Jurkat, Clone E6-1 (cell line): ENCODE data around the gene MTARC2.

Experiments used
- DNase-seq: peaks from one replicate; pipeline ENCODE4 v3.0.0-alpha.2; 2011; ENCODE audit warnings: low read depth, low spot score
- H3K4me3 ChIP-seq: 2 replicates; pipeline ENCODE4 v1.5.1; 2011; ENCODE audit warnings: mild to moderate bottlenecking, low read length, control low read depth, moderate library complexity

Gene MTARC2

DNA sequence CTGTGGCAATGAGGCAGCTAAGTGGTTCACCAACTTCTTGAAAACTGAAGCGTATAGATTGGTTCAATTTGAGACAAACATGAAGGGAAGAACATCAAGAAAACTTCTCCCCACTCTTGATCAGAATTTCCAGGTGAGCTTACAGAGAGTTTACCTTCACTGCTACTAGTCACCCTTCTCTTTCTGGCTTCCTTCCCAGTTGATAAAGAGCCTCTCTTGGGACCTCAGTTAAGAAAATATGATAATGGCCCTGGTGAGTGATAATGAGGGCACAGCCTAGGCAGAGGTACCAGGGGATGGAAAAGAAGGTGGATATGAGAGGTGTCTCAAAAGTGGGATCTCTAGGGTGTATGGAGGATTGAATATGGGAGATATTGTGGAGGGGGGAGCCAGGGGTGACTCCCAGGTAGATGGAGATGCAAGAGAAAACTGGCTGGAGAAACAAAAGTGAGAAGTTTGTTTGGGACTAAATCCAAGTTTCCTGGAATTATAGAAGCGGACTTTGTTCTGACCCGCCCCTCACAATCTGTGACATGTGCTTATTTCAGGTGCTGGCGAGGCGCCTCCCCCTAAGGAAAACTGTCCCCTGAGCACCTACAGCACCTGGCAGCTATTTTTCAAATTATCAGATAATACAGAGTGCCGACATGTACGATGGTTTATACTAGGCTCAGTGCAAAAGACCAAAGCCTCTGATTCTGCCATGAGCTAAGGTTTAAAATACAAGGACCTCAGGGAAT lies 13.7 kb downstream of the MTARC2 start:
- no peak for DNase-seq

DNA sequence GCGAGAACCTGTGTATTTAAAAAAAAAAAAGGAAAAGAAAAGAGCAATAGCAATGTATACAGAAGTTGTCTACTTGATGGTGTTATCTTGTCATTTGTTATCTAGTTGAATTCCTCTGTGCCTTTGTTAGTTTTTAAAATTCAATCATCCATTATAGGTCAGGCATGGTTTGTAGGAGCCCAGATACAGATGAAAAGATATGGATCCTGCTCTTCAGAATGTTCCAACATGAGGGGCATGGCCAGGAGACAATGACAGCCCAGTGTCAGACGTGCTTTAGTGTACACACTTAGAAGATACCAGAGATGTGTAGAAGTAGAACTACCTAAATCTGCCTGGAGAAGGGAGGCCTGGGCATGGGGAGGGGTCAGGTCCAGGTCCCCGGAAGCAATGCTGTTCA lies 16.6 kb downstream of the MTARC2 start:
- no peak for DNase-seq
- H3K4me3 ChIP-seq, result no peak overlapping the region

More for the DNA sequence above, 13.7 kb downstream of the MTARC2 start:
- H3K4me3 ChIP-seq, result no peak overlapping the region

DNA sequence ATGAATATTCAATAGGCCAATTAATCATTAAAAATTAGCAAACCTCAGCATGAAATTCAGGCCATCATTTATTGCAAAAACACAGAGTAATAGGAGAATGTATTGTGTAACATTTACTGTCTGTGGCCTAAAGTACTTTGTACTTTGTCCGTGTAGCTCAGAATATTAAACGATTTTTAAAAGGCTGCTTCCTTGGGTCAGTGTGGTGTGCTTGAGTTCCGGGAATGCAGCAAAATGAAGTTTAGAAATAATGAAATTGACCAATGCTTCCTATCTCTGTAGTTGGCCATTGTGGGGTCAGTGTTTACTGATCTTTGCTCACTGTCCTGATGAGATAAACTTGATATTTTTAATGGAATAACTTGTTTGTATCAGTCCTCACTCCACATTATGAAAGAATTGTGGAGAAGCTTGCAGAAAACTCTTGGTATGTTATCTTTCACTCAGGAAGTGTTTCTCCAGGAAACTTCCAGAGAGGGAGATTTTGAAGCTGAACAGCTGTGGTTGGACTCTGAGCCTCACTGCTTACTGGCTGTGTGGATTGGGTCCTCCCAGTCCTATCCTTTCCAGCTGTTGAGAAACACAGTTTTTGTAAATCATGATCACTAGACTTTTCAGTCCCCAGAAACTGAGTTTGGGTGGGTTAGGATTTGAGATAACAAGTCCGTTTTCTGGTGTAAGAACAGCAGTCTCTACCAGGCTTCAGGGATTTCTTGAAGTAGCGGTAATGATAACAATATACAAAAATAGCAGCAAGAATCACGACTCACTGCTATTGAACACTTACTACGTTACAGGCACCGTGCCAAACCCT lies 19.4 kb downstream of the MTARC2 start:
- H3K4me3 ChIP-seq, result no peak overlapping the region
- no peak for DNase-seq

DNA sequence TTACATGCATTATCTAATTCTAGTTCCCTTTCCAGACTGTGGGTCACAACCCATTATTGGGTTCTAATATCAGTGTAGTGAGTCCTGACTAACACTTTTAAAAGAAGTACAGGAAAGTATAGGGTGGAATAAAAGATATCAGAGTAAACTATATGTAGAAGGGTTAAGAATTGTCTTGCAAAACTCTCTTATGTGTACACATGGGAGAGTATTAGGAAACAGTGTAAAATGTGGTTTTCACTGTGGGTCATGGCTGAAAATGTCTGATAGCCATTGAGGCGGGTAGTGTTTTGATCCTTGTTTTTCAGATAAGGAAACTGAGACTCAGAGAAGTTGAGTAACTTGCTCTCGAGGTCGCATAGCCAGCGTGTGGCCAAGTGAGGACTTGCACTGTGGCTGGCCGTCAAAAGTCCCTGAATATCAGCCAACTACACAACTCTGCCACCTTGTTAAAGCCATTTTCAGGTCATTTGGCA lies 20.0 kb downstream of the MTARC2 start:
- no peak for DNase-seq
- H3K4me3 ChIP-seq, result no peak overlapping the region

DNA sequence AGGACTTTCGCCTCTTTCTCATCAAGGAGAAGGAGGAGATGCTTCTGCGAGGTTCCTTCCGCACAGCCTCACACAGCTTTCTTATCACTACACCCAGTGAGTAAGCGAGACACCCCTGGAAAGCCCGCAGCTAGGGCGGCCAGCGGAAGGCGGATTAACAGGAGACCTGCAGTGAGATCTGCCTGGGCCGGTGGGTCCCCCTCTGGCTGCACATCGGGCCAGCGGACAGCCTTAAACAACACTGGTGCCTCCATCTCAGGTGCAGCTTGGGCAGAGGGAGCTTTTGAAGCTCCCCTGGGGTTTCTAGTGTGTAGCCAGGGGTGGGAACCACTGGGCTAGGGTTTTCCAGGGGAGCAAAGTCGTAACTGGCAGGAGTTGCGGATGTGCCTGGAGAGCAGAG lies 21.1 kb downstream of the MTARC2 start:
- no peak overlapping the region for H3K4me3 ChIP-seq
- no peak for DNase-seq

DNA sequence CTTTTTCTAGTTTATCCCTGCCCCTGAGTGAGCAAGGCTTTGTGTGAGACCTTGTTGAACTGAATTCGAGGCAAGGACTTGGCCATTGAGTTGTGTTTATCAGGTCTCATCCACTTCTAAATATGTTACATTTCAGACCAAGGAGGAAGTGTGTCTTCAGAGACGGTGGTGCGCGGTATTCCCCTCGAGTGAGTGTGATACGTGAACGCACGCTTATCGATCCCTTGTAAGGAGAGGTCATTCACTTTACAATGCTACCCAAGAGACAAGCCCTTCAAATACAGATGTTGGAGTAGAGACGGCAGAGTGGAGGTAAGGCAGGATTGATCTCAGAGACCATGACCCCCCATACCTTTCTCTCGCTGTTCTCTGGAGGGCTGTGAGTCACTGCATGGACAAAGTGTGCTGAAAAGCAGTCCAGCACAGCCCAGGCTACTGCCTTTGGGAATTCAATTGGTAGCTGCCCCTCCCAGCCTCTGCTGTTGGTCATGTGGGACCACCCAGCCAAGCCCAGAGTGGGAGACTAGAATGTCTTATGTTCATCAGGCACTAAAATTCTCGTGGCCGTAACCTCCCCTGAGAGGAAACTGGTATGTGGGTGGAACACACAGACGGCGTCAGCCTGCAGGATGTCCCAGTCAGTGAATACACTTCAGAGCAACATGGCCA lies 22.3 kb downstream of the MTARC2 start:
- no peak overlapping the region for H3K4me3 ChIP-seq
- DNase-seq, result no peak

DNA sequence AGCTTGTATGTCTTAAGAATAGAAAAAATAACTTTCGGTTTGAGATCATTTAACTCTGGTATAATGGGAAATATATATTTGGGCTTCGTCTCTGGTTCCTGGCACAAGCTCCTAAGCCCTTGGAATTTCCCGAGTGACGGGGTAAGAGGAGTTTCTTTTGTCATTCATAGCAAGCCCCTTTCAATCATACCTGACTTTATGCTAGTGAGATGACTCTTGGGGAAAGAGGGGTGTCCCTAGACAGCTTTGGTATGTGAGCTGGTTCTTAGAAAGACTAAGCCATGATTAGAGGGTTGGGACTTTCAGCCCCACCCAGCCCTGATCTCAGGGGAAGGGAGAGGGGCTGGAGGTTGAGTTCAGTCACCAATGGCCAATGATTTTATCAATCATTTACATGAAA lies 24.7 kb downstream of the MTARC2 start:
- no peak for DNase-seq
- H3K4me3 ChIP-seq, result no peak overlapping the region

DNA sequence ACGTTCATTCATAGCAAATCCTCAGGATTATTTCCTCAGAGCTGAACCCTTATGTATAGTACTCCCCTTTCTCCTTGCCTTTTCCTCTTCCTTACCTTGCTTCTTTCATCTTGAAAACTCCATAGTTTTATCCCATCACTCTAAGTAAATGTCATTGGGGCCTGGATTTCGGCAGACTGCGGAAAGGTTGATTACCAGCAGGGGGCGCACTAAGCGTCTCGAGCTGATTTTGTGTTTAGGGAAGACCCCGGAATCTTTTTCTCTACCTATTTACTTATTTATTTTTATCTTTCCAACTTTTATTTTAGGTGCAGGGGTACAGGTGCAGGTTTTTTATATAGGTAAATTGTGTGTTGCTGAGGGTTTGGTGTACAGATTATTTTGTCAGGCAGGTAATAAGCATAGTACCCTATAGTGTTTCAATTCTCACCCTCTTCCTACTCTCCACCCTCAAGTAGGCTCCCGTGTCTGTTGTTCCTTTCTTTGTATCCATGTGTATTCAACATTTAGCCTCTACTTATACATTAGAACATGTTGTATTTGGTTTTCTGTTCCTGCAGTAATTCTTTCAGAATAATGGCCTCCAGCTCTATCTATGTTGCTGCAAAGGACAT lies 27.2 kb downstream of the MTARC2 start:
- DNase-seq, result peak; percentile 16

DNA sequence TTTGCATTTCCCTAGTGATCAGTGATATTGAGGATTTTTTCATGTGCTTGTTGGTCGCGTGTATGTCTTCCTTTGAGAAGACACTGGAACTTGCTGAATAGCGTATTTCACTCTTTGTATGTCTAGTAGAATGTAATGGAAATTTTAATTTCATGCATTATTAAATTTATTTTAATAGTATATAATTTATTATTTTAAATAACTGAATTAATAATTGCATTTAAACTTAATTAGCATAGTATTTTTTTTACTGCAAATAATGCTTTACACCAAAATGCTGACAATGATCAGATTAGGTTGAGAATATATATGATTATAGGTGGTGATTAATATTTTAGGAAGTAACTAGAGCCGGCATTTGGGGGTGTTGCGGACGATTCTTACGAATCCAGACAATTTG lies 28.1 kb downstream of the MTARC2 start:
- no peak overlapping the region for H3K4me3 ChIP-seq
- DNase-seq, result no peak

More for the DNA sequence above, 27.2 kb downstream of the MTARC2 start:
- no peak overlapping the region for H3K4me3 ChIP-seq

DNA sequence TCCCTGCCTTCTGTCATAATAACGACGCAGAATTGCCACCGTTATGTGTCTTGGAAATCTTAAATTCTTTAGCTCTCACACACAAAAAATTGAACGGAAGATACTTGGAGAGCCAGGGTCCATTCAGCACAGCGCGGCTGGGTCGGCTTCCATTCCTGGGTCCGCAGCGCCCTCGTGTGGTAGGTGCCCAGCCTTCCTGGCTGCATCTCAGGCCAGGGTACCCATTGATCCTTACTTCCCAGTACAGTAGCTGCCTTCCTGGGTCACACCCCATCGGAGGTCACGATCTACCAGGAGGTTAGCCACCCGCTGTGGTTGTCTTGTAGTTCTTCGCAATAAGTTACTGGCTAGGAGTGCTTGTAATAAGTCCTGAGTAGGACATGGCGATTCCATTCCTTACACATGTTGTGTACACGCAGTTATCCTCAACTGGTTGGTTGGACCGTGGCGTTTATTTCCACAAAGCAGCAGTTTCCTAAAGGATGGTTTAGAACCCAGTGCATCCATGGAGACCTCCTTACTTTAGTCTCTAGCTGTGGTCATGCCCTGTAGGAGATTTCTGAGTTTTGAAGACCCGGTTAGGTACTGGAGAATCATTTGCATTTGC lies 28.7 kb downstream of the MTARC2 start:
- H3K4me3 ChIP-seq, result no peak overlapping the region
- peak; percentile 14 for DNase-seq

DNA sequence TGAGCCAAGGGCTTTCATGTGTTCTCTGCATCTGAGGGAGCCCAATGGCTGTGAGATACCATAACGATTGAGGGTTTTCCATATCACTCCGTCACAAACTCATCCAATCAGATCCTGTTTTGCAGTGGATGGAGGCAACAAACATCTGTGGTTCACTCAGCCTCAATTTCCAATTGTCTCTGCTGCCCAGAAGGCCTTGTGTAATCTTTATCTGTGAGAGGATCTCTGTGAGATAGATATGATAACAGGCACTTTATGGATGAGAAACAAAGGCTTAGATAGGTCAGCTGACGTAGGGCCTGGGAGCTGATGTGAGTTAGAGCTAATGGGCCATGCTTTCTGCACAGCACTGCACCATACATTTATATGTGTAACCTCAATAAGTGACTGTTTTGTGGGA lies 35.3 kb downstream of the MTARC2 start:
- no peak for DNase-seq
- no peak overlapping the region for H3K4me3 ChIP-seq

DNA sequence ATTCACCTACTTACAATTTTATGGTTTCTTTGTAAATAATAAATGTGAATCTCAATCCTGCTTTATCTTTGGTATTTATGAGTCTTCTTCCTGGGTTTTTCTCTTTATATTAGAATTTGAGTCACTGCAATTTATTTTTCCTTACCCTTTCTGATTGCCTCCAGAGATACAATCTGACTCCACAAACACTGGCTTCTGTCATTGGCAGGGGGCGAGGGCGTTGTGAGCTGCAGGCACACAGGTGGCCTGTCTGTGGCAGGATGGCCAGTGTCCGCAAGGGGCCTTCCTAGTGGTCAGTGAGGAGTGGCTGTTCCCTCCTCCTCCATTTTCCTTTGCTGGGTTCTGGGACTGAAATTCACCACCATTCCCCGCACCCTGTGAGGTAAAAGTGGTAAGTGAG lies 36.6 kb downstream of the MTARC2 start:
- DNase-seq, result no peak
- no peak overlapping the region for H3K4me3 ChIP-seq

DNA sequence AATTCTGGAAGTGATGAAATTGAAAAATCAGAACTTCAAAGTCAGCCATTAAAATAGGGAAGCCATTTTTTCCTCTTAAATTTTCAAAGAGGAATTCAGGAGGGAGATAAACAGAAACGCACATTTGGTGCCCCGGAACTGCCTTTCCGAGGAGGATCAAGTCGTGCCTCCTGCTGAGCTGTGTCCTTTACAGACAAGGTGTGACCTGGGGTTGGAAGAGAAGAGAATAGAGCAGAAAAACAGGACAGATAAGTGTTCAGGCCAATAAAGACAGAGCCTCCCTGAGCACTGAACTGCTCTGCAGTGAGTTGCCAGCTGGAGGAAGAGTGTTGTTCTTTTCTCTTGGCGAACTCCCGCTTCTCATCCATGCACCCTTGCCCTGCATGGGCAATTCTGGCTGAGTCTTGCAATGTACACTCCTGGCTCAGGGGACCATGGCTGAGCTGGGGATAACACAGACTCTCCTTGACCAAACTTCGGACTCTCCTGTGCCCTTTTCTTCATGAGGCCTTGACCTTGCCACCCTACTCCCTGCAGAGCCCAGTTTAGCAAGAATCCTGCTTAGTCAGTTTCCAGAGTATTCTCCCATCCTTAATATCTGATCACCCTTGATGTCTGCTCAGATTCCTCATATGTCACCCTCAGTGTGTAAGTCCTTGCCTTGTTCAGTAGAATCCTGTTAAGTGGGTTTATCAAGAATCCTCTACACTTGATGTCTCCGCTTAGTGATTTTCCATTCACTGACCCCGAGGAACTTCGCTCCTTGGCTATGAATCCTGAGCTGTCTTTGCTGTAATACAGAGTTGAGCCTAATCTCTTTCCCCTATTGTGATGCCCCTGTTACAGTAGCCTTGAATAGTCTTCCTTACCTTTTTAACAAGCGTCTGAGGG lies 37.3 kb downstream of the MTARC2 start:
- no peak for DNase-seq
- no peak overlapping the region for H3K4me3 ChIP-seq

DNA sequence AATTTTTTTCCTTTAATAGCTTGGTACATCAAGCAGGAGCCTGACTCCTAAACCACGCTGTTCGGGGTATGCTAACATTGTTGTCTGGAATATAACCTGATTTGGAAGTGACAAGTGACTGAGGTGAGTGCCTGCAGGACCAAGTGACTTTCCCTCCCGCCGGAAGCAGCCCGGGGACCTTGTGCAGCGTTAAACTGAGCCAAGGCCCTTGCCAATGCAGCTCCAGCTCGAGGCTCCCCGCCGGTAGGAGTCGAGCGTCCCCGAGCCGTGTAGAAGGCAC lies 37.9 kb downstream of the MTARC2 start:
- DNase-seq, result no peak
- H3K4me3 ChIP-seq, result no peak overlapping the region

DNA sequence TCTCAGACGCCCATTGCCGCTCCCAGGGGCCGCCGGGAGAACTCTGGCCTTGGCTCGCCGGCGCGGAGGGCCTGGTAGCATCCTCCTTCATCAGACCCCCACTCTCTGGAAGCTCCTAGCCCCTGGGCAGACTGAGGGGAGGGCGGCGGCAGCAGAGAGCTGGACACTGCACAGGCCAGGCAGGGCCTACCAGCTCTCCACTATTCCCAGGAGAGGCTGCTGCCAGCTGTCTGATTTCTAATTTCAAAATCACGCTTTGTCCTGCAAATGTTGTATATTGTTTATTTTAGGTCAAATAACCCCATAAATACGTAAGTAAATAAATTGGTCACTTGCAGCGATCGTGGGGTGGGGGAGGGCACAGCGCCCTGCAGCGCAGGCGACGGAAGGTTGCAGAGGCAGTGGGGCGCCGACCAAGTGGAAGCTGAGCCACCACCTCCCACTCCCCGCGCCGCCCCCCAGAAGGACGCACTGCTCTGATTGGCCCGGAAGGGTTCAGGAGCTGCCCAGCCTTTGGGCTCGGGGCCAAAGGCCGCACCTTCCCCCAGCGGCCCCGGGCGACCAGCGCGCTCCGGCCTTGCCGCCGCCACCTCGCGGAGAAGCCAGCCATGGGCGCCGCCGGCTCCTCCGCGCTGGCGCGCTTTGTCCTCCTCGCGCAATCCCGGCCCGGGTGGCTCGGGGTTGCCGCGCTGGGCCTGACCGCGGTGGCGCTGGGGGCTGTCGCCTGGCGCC lies 38.4 kb downstream of the MTARC2 start, which contains the start of gene MTARC1:
Gene MTARC1 (plus strand): TSS at position 577 of the 732 bp plus-strand sequence. CDS start 32 bp downstream, at position 609.
- no peak within 1 kb of the TSS for H3K4me3 ChIP-seq
- DNase-seq, result no peak

DNA sequence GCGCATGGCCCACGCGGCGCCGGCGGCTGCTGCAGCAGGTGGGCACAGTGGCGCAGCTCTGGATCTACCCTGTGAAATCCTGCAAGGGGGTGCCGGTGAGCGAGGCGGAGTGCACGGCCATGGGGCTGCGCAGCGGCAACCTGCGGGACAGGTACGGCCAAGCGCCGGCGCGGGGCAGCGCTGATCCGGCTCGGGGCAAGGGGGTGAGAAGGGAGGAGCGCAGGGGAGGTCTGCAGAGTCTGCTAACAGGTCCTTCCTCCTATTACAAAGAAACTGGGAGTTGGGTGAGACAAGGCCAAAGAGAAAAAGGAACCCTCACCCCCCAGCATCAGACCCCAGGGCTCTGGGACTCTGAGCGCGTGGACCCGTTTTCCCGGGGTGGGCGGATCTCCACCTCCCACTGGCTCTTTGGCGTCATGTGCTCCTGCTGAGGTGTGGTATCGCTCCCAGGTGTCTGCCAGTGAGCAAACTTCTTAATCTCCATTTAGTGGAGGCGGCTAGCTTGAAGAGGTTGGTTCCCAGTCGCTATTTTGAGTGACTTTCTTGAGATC lies 39.0 kb downstream of the MTARC2 start:
- H3K4me3 ChIP-seq, result no peak overlapping the region
- no peak for DNase-seq

DNA sequence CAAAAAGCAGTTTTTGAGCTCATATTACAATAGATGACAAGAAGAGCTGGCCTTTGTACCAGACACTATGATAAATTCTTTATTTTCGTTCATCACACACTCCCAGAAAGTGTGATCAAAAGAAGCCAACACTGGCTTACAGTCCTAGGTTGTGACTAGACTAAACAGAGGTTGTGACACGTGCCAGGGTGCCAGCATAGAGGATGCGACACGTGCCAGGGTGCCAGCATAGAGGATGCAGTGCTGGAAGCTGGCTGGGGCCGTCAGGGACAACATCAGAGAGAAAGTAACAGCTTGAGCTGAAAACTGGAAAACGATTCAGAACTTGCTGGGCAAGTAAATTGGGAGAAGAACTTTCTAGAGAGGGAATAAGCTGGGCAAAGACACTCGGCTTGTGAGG lies 40.8 kb downstream of the MTARC2 start:
- no peak for DNase-seq

More for the DNA sequence above, 40.8 kb downstream of the MTARC2 start:
- no peak overlapping the region for H3K4me3 ChIP-seq
